Testis (tissue), 3 donors: Measurements from ENCODE around the gene SLC2A9. TPM values are rescaled to one million over a fixed set of nuclear protein-coding genes. Genes with fewer than 3 reads are reported as not detected.
"Not testable (repeated sequence)": the region's sequence is repeated elsewhere in the genome, so short reads cannot be mapped to it uniquely, and the experiment has no call there.

Experiments used
- DNase-seq: peaks from one replicate; pipeline ENCODE4 v3.0.0-alpha.2; 2019
- H3K27ac ChIP-seq, 2 donors: fragments of 200-600 bp; sonication (generic); one replicate each; pipeline ENCODE4 v1.5.1; 2019
- H3K27me3 ChIP-seq: fragments of 200-600 bp; sonication (generic); one replicate; pipeline ENCODE4 v1.5.1; 2019
- H3K36me3 ChIP-seq: fragments of 200-600 bp; sonication (generic); one replicate; pipeline ENCODE4 v1.5.1; 2017; ENCODE audit warnings: low read depth; ENCODE audit errors: missing control alignments
- H3K4me1 ChIP-seq: fragments of 200-600 bp; sonication (generic); one replicate; pipeline ENCODE4 v1.5.1; 2019
- H3K4me3 ChIP-seq, 2 donors: fragments of 200-600 bp; sonication (generic); one replicate each; pipeline ENCODE4 v1.5.1; 2017 to 2019
- H3K9me3 ChIP-seq: fragments of 200-600 bp; sonication (generic); one replicate; pipeline ENCODE4 v1.5.1; 2017
- POLR2A ChIP-seq: fragments of 450-650 bp; IDR thresholded peaks from one replicate; pipeline ENCODE4 v1.6.1; 2017; ENCODE audit warnings: antibody characterized with exemption, mild to moderate bottlenecking, moderate library complexity
- WGBS, 2 donors: methylation state at CpG; one replicate each; pipeline ENCODE4 v1.1.5; 2018; 5-methylcytosine and 5-hydroxymethylcytosine counted together
- intact Hi-C: fragments of 100-400 bp; cut with DNase I; formaldehyde crosslinking; loops from one replicate; pipeline ENCODE4 v1.15.1; 2023; ENCODE audit warnings: low total_unique reads
- polyA plus RNA-seq: library from polyadenylated mRNA; stranded (reverse); fragments of 350-450 nt; fragmentation: Illumina TruSeq; extraction: RNeasy Lipid Tissue Mini Kit (QIAGEN cat#74804); gene quantifications from one replicate; pipeline ENCODE4 v1.2.3, GENCODE V29; 2014; ENCODE audit warnings: low read depth, low replicate concordance; ENCODE audit not compliant: insufficient read depth
- small RNA-seq, 2 donors: library from RNA; depleted of rRNA; stranded (forward); fragments of <200 nt; gene quantifications; one replicate each; pipeline ENCODE3, GENCODE V24; 2016
- total RNA-seq, 2 donors: library from RNA; depleted of rRNA; stranded (reverse); fragments of >200 nt; gene quantifications; one replicate each; pipeline ENCODE4 v1.2.3, GENCODE V29; 2016
- TF ChIP-seq, protein P1 (sequence below), 3 experiments: fragments of 450-650 bp in 2 of 3; fragments of 200-600 bp in 1 of 3; sonication (generic) in 1 of 3; IDR thresholded peaks; one replicate each; pipeline ENCODE4 v1.5.1; 2016 to 2019; ENCODE audit warnings: antibody characterized with exemption in 3 of 3, mild to moderate bottlenecking in 2 of 3, moderate library complexity in 1 of 3

The SLC2A9 gene
- total and polyA plus RNA-seq, 3 donors from 2014 or later: 6.3 to 7.5 (median 6.8) TPM

DNA sequence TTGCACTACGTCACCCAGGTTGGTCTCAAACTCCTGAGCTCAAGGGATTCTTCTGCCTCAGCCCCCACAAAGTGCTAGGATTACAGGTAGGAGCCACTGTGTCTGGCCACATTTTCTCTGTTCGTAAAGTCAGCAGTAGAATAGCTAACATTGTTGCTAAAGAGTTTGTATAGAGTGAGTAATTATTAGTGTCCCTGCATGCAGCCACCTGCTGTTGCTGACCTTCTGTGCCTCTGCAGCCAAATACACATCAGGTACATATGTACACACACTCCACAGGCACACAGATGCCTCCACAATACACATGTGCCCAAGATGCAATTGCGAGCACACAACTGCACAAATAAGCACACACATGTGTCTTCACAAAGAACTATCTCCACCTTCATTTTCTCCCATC is 228.9 kb downstream of the SLC2A9 start:
- intact Hi-C loops: no loop called here
- WGBS, 2 donors: 72 to 87% methylated on average over 3 of the region's 3 CpGs
- DNase-seq: no peak
- Histone ChIP-seq H3K27ac (no peak overlapping the region), H3K4me3 (no peak overlapping the region), H3K4me1 (no peaks in the 10 kb centered on the region), H3K27me3 (no peaks in the 10 kb centered on the region), H3K9me3 (no peaks in the 10 kb centered on the region), H3K36me3 (no peaks in the 10 kb centered on the region)
- TF ChIP-seq, protein P1, sequence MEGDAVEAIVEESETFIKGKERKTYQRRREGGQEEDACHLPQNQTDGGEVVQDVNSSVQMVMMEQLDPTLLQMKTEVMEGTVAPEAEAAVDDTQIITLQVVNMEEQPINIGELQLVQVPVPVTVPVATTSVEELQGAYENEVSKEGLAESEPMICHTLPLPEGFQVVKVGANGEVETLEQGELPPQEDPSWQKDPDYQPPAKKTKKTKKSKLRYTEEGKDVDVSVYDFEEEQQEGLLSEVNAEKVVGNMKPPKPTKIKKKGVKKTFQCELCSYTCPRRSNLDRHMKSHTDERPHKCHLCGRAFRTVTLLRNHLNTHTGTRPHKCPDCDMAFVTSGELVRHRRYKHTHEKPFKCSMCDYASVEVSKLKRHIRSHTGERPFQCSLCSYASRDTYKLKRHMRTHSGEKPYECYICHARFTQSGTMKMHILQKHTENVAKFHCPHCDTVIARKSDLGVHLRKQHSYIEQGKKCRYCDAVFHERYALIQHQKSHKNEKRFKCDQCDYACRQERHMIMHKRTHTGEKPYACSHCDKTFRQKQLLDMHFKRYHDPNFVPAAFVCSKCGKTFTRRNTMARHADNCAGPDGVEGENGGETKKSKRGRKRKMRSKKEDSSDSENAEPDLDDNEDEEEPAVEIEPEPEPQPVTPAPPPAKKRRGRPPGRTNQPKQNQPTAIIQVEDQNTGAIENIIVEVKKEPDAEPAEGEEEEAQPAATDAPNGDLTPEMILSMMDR (IDR thresholded peaks at IDR 0.05): no peak
- no peak for TF ChIP-seq POLR2A

DNA sequence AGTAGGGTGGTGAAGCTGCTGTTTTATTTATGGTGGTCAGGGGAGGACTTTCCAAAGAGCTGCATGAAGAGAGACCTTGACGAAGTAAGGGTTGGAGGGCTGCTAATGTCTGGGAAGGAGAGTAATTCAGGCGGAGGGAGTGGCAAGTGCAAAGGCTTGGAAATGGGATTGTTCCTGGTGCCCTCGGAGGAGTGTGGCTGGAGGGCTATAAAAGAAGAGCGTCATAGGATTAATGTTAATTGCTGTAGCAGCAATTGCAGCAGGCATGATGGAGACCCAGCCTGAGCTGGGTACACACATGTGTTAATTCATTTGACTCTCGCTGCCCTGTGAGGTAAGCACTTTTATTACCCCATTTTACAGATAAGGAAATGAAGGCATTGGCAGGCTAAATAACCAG is 235.4 kb downstream of the SLC2A9 start:
- 56 to 73% methylated on average over 5 of the region's 5 CpGs for WGBS, 2 donors
- intact Hi-C loops, H3K27ac ChIP-seq, H3K4me1 ChIP-seq, H3K27me3 ChIP-seq, H3K9me3 ChIP-seq, H3K36me3 ChIP-seq, DNase-seq, H3K4me3 ChIP-seq: not testable (repeated sequence)

DNA sequence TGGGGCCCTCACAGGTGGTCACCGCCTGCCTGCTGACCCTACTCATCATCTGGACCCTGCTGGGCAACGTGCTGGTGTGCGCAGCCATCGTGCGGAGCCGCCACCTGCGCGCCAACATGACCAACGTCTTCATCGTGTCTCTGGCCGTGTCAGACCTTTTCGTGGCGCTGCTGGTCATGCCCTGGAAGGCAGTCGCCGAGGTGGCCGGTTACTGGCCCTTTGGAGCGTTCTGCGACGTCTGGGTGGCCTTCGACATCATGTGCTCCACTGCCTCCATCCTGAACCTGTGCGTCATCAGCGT is 239.2 kb downstream of the SLC2A9 start:
- Histone ChIP-seq H3K36me3 (no peaks in the 10 kb centered on the region), H3K4me3 (peak overlapping the region in 1 of 2 donors; percentile 7), H3K9me3 (no peaks in the 10 kb centered on the region), H3K27ac (no peak overlapping the region), H3K4me1 (no peaks in the 10 kb centered on the region), H3K27me3 (no peaks in the 10 kb centered on the region)
- intact Hi-C loops: no loop called here
- no peak for DNase-seq
- WGBS, 2 donors: 39 to 60% methylated on average over 3 to 22 of the region's 22 CpGs
- no peak for TF ChIP-seq POLR2A
- TF ChIP-seq, protein P1 (IDR thresholded peaks at IDR 0.05): no peak

DNA sequence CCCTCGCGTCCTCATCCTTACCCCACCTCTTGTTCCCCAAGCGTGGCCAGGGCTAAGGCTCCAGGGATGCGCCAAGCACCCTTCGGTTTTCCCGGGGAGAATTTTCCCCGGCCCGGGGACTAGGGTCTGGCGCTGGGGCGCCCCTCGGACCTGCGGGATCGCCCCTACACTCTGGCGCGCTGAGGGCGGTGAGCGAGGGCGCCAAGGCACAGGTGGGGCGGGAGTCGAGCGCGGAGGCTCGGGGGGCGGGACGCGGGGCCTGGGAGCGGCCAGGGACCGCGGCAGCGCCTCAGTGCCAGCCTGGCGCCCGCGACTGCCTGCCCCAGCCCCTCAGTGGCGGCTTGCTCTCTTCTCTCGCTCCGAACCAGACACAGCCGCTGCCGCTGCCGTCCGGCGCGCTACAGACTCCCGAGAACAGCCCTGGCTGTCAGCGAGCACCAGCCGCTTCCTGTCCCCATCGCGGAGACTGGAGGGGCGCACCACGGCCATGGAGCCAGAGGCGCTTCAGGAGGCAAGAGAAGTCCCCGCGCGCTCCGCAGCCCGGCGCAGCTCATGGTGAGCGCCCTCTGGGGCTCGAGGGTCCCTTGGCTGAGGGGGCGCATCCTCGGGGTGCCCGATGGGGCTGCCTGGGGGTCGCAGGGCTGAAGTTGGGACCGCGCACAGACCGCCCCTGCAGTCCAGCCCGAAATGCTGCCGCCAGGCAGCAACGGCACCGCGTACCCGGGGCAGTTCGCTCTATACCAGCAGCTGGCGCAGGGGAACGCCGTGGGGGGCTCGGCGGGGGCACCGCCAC is 239.8 kb downstream of the SLC2A9 start, which contains the start of gene DRD5:
TSS of gene DRD5 (plus strand) at position 292 of the 793 bp plus-strand sequence. CDS start at position 688, 396 bp downstream.
- Histone ChIP-seq H3K27me3 (no peaks in the 10 kb centered on the region), H3K4me1 (no peaks in the 10 kb centered on the region), H3K27ac (no peak within 1 kb of the TSS), H3K36me3 (no peaks in the 10 kb centered on the region), H3K4me3 (peak within 1 kb of the TSS in 1 of 2 donors; percentile 7), H3K9me3 (no peaks in the 10 kb centered on the region)
- intact Hi-C loops: no loop called here
- no peak for TF ChIP-seq POLR2A
- TF ChIP-seq, protein P1 (IDR thresholded peaks at IDR 0.05): no peak
- WGBS, 2 donors: 10 to 12% methylated on average over 6 to 46 of the region's 78 CpGs
- DNase-seq: no peak

Small RNAs within 50 kb of the gene (small RNA-seq; reads per million reads assigned to genes)
- gene RNA5SP154: 0.09 to 0.18 reads per million in 2 donors

Other genes starting within 250 kb of the SLC2A9 start
- under 1 TPM in 1 of 2 donors, not detected in 1; 0.39 TPM for gene DRD5, start 239.9 kb downstream of the SLC2A9 start, total RNA-seq
- 0.34 TPM for gene DRD5, start 239.9 kb downstream of the SLC2A9 start, polyA plus RNA-seq
- gene WDR1, start 95.3 kb upstream of the SLC2A9 start, total RNA-seq: 100 to 1,000 TPM; 165 to 168 TPM
- gene WDR1, start 95.3 kb upstream of the SLC2A9 start, polyA plus RNA-seq: 295 TPM